Smooth muscle cell (in vitro differentiated cells): Measurements from ENCODE around the gene CYB5R4. TPM values are rescaled to one million over a fixed set of nuclear protein-coding genes. Genes with fewer than 3 reads are reported as not detected.

Experiments
- DNase-seq: peaks from one replicate; lab custom pipeline; 2025; ENCODE audit not compliant: unreplicated experiment; lab: John Stamatoyannopoulos, UW
- H2AFZ ChIP-seq: fragments of 200-600 bp; sonication (generic); 2 replicates; pipeline ENCODE4 v1.6.0; 2016; ENCODE audit warnings: antibody characterized with exemption, low read depth, mild to moderate bottlenecking
- H3F3A ChIP-seq: fragments of 200-600 bp; sonication (generic); 2 replicates; pipeline ENCODE4 v1.6.0; 2017; ENCODE audit warnings: antibody characterized with exemption, low read depth
- H3K27ac ChIP-seq: fragments of 200-600 bp; sonication (generic); 2 replicates; pipeline ENCODE4 v1.5.1; 2016; ENCODE audit warnings: low read depth, mild to moderate bottlenecking
- H3K27me3 ChIP-seq: fragments of 200-600 bp; sonication (generic); 2 replicates; pipeline ENCODE4 v1.6.1; 2016; ENCODE audit warnings: low read depth, mild to moderate bottlenecking
- H3K36me3 ChIP-seq: fragments of 200-600 bp; sonication (generic); 2 replicates; pipeline ENCODE4 v1.5.1; 2016; ENCODE audit warnings: low read depth
- H3K4me1 ChIP-seq: fragments of 200-600 bp; sonication (generic); 2 replicates; pipeline ENCODE4 v1.5.1; 2016; ENCODE audit warnings: low read depth
- H3K4me2 ChIP-seq: fragments of 200-600 bp; sonication (generic); 2 replicates; pipeline ENCODE4 v1.6.0; 2016; ENCODE audit warnings: mild to moderate bottlenecking
- H3K4me3 ChIP-seq: fragments of 200-600 bp; sonication (generic); 2 replicates; pipeline ENCODE4 v1.5.1; 2016; ENCODE audit warnings: mild to moderate bottlenecking
- H3K79me2 ChIP-seq: fragments of 200-600 bp; sonication (generic); 2 replicates; pipeline ENCODE4 v1.6.0; 2016; ENCODE audit warnings: low read depth, mild to moderate bottlenecking
- H3K9ac ChIP-seq: fragments of 200-600 bp; sonication (generic); 2 replicates; pipeline ENCODE4 v1.6.0; 2016; ENCODE audit warnings: low read depth
- H3K9me3 ChIP-seq: fragments of 200-600 bp; sonication (generic); replicated peaks from 2 replicates; pipeline ENCODE4 v1.5.1; 2016; ENCODE audit warnings: low read depth
- H4K20me1 ChIP-seq: fragments of 200-600 bp; sonication (generic); 2 replicates; pipeline ENCODE4 v1.6.0; 2016; ENCODE audit warnings: low read depth
- CTCF ChIP-seq: fragments of 200-600 bp; sonication (generic); IDR thresholded peaks from 2 replicates; pipeline ENCODE4 v1.5.1; 2017; ENCODE audit warnings: borderline replicate concordance, mild to moderate bottlenecking, antibody characterized with exemption; ENCODE audit not compliant: insufficient read depth, poor library complexity, severe bottlenecking
- WGBS: methylation state at CpG from one replicate; pipeline ENCODE4 v1.1.7; 2016; ENCODE audit warnings: low lambda C conversion rate; 5-methylcytosine and 5-hydroxymethylcytosine counted together
- polyA plus RNA-seq: library from polyadenylated mRNA; unstranded; fragments of >200 nt; fragmentation: Nextera tagmentation; extraction: Ambion mirVana; gene quantifications from 2 replicates; pipeline ENCODE4 v1.2.1, GENCODE V29; 2016
- total RNA-seq: library from RNA; depleted of rRNA; stranded (reverse); fragments of >200 nt; gene quantifications from 2 replicates; pipeline ENCODE4 v1.2.3, GENCODE V29; 2014

CYB5R4 gene
- total and polyA plus RNA-seq, 2 experiments from 2014 or later, result 5.8 to 9.5 TPM

- H3K27ac ChIP-seq, result no peak overlapping the region
- H3K4me3 ChIP-seq, result no peak overlapping the region
- peaks cover 45% of the 10 kb centered on the region for H3K27me3 ChIP-seq
- no peak overlapping the region for H2AFZ ChIP-seq
- no peaks in the 10 kb centered on the region for H3K79me2 ChIP-seq
- no peak for TF ChIP-seq CTCF
- H3K9me3 ChIP-seq, result no peaks in the 10 kb centered on the region
- peaks cover 5% of the 10 kb centered on the region for H3K4me1 ChIP-seq
- no peak for DNase-seq
- WGBS, result 86% methylated on average over 2 of the region's 2 CpGs
- no peaks in the 10 kb centered on the region for H3K36me3 ChIP-seq
- H3K9ac ChIP-seq, result no peak overlapping the region
- H4K20me1 ChIP-seq, result no peaks in the 10 kb centered on the region
- H3F3A ChIP-seq, result no peaks in the 10 kb centered on the region
- no peak overlapping the region for H3K4me2 ChIP-seq
These were observed 10.4 kb upstream of the CYB5R4 start for GRCh38 chr6:83849127-83849526.

- TF ChIP-seq CTCF, result no peak
- 94% methylated on average over 3 of the region's 3 CpGs for WGBS
- Histone ChIP-seq H3K36me3 (no peaks in the 10 kb centered on the region), H3K4me1 (peaks cover 5% of the 10 kb centered on the region), H3F3A (no peaks in the 10 kb centered on the region), H2AFZ (no peak overlapping the region), H4K20me1 (no peaks in the 10 kb centered on the region), H3K79me2 (no peaks in the 10 kb centered on the region), H3K9me3 (no peaks in the 10 kb centered on the region), H3K27me3 (peaks cover 50% of the 10 kb centered on the region), H3K27ac (no peak overlapping the region), H3K4me3 (no peak overlapping the region), H3K4me2 (no peak overlapping the region), H3K9ac (no peak overlapping the region)
- DNase-seq, result no peak
These were observed 9.9 kb upstream of the CYB5R4 start for GRCh38 chr6:83849610-83850009.

GRCh38 chr6:83852528-83853177 is 6.8 kb upstream of the CYB5R4 start:
- Histone ChIP-seq H3K27ac (no peak overlapping the region), H4K20me1 (no peaks in the 10 kb centered on the region), H2AFZ (peak overlapping the region; percentile 13), H3K4me3 (peak overlapping the region; percentile 54), H3K4me2 (peak overlapping the region; percentile 87), H3F3A (no peaks in the 10 kb centered on the region), H3K9ac (no peak overlapping the region), H3K36me3 (no peaks in the 10 kb centered on the region), H3K4me1 (peaks cover 5% of the 10 kb centered on the region), H3K27me3 (peaks cover 79% of the 10 kb centered on the region), H3K79me2 (no peaks in the 10 kb centered on the region), H3K9me3 (no peaks in the 10 kb centered on the region)
- no peak for TF ChIP-seq CTCF
- DNase-seq, result no peak
- WGBS, result 22% methylated on average over 16 of the region's 16 CpGs
